WTC11 (cell line): ENCODE data around the gene SLC9A3. TPM values are rescaled to one million over a fixed set of nuclear protein-coding genes. Genes with fewer than 3 reads are reported as not detected.

ENCODE experiments used
- ATAC-seq: fragments of 200-7000 bp; cut with Tn5 transposase; 2 replicates; pipeline ENCODE4 v1.10.0; 2021; ENCODE audit warnings: mild to moderate bottlenecking, moderate library complexity
- CTCF ChIA-PET: fragments of 300-600 bp; sonication (Branson Sonifier 250); formaldehyde crosslinking; loops from one replicate; lab custom pipeline; 2021; ENCODE audit warnings: antibody characterized with exemption; lab: Charles Lee
- POLR2A ChIA-PET: fragments of 350-600 bp; sonication (Branson Sonifier 250); formaldehyde crosslinking; loops from one replicate; lab custom pipeline; 2021; ENCODE audit warnings: antibody characterized with exemption; lab: Charles Lee
- DNase-seq: peaks from one replicate; pipeline ENCODE4 v3.0.0; 2021; ENCODE audit warnings: low spot score
- H3K27ac Mint-ChIP-seq: 2 replicates; pipeline ENCODE4 v1.8.0; 2021; ENCODE audit warnings: mixed read lengths
- H3K27me3 Mint-ChIP-seq: 2 replicates; pipeline ENCODE4 v1.8.0; 2021; ENCODE audit warnings: low read depth, mild to moderate bottlenecking, moderate library complexity, mixed read lengths
- H3K36me3 Mint-ChIP-seq: 2 replicates; pipeline ENCODE4 v1.8.0; 2021; ENCODE audit warnings: mixed read lengths
- H3K4me1 Mint-ChIP-seq: 2 replicates; pipeline ENCODE4 v1.8.0; 2022; ENCODE audit warnings: mixed read lengths
- H3K4me3 Mint-ChIP-seq: 2 replicates; pipeline ENCODE4 v1.8.0; 2021; ENCODE audit warnings: mild to moderate bottlenecking, moderate library complexity, mixed read lengths
- H3K9me3 Mint-ChIP-seq: 2 replicates; pipeline ENCODE4 v1.8.0; 2021; ENCODE audit warnings: mixed read lengths
- AFF4 ChIP-seq: sonication (generic); formaldehyde crosslinking; IDR thresholded peaks from 2 replicates; pipeline ENCODE4 v1.8.1; 2023; ENCODE audit warnings: mild to moderate bottlenecking, missing genetic modification reagents, borderline replicate concordance
- ATF3 ChIP-seq: sonication (generic); formaldehyde crosslinking; conservative IDR thresholded peaks from 2 replicates; pipeline ENCODE4 v1.8.1; 2022; ENCODE audit warnings: mild to moderate bottlenecking, missing genetic modification reagents
- ATF6 ChIP-seq: sonication (generic); formaldehyde crosslinking; IDR thresholded peaks from 2 replicates; pipeline ENCODE4 v1.8.1; 2023; ENCODE audit warnings: mild to moderate bottlenecking, missing genetic modification reagents
- CDX4 ChIP-seq: fragments of 250-450 bp; sonication (Bioruptor Pico); IDR thresholded peaks from 2 replicates; pipeline ENCODE4 v1.9.0; 2021; ENCODE audit warnings: moderate library complexity, mild to moderate bottlenecking, inconsistent platforms, borderline replicate concordance
- ESRRA ChIP-seq: sonication (generic); formaldehyde crosslinking; IDR thresholded peaks from 2 replicates; pipeline ENCODE4 v1.8.1; 2022; ENCODE audit warnings: mild to moderate bottlenecking, missing genetic modification reagents, borderline replicate concordance
- GABPB1 ChIP-seq: sonication (generic); formaldehyde crosslinking; IDR thresholded peaks from 2 replicates; pipeline ENCODE4 v1.8.1; 2023; ENCODE audit warnings: mild to moderate bottlenecking, missing genetic modification reagents
- GRHL2 ChIP-seq: fragments of 250-450 bp; sonication (Bioruptor Pico); IDR thresholded peaks from 2 replicates; pipeline ENCODE4 v1.8.0; 2022; ENCODE audit warnings: mild to moderate bottlenecking, moderate library complexity; ENCODE audit not compliant: insufficient replicate concordance, severe bottlenecking
- HMGA2 ChIP-seq: fragments of 250-450 bp; sonication (Bioruptor Pico); IDR thresholded peaks from 2 replicates; pipeline ENCODE4 v1.4.0; 2021; ENCODE audit warnings: mild to moderate bottlenecking, moderate library complexity
- HMGXB4 ChIP-seq: sonication (generic); formaldehyde crosslinking; IDR thresholded peaks from 2 replicates; pipeline ENCODE4 v1.8.1; 2023; ENCODE audit warnings: mild to moderate bottlenecking, moderate library complexity, missing genetic modification reagents
- MAX ChIP-seq: sonication (generic); formaldehyde crosslinking; IDR thresholded peaks from 2 replicates; pipeline ENCODE4 v1.8.0; 2022; ENCODE audit warnings: mild to moderate bottlenecking, missing genetic modification reagents
- SMAD3 ChIP-seq: sonication (generic); formaldehyde crosslinking; IDR thresholded peaks from 2 replicates; pipeline ENCODE4 v1.8.0; 2022; ENCODE audit warnings: missing genetic modification reagents, mild to moderate bottlenecking, borderline replicate concordance
- TEAD1 ChIP-seq: sonication (generic); formaldehyde crosslinking; IDR thresholded peaks from 2 replicates; pipeline ENCODE4 v1.8.0; 2022; ENCODE audit warnings: mild to moderate bottlenecking, missing genetic modification reagents
- ZNF317 ChIP-seq: sonication (generic); formaldehyde crosslinking; IDR thresholded peaks from 2 replicates; pipeline ENCODE4 v1.8.1; 2023; ENCODE audit warnings: low read depth, mild to moderate bottlenecking, moderate library complexity, missing genetic modification reagents, borderline replicate concordance
- ZNF423 ChIP-seq: fragments of 250-450 bp; sonication (Bioruptor Pico); IDR thresholded peaks from 2 replicates; pipeline ENCODE4 v2.1.2; 2022; ENCODE audit warnings: mild to moderate bottlenecking, moderate library complexity
- ZNF532 ChIP-seq: fragments of 250-450 bp; sonication (Bioruptor Pico); IDR thresholded peaks from 2 replicates; pipeline ENCODE4 v1.9.0; 2021; ENCODE audit warnings: mild to moderate bottlenecking, borderline replicate concordance
- total RNA-seq: library from RNA; stranded (reverse); gene quantifications from 3 replicates; pipeline ENCODE4 v1.2.3, GENCODE V29; 2021

Gene SLC9A3
- total RNA-seq, 1 experiment from 2014 or later, result 1.6 TPM

GRCh38 chr5:521680-522079 lies 2.6 kb downstream of the SLC9A3 start (continued):
- TF ChIP-seq AFF4 (CRISPR knock-in tag) (no peak), HMGXB4 (no peak)

- CTCF ChIA-PET, result interaction anchor here (1.2 to 1.4 kb wide), 2 partner anchors 8 to 27 kb away, joined by 3 to 4 read pairs; no protein-coding TSS in a partner anchor
- Mint-ChIP-seq H3K4me1 (peaks cover 15% of the 10 kb centered on the region), H3K4me3 (no peak overlapping the region), H3K9me3 (peaks cover 12% of the 10 kb centered on the region), H3K27me3 (peaks cover 59% of the 10 kb centered on the region)
- no peak for ATAC-seq
- TF ChIP-seq HMGA2 (no peak), MAX (CRISPR knock-in tag) (no peak), ATF3 (no peak), GRHL2 (CRISPR knock-in tag) (no peak), TEAD1 (CRISPR knock-in tag) (no peak), GABPB1 (CRISPR knock-in tag) (no peak), ESRRA (no peak), CDX4 (CRISPR knock-in tag) (no peak)
- TF ChIP-seq, all 79 proteins: peak for 0
- no peak for DNase-seq
- POLR2A ChIA-PET, result no interaction called here
- Mint-ChIP-seq H3K27ac (no peak overlapping the region), H3K36me3 (no peaks in the 10 kb centered on the region)
Measured at GRCh38 chr5:520850-521226, 3.4 kb downstream of the SLC9A3 start.

GRCh38 chr5:520196-520849 lies 3.9 kb downstream of the SLC9A3 start:
- peaks cover 55% of the 10 kb centered on the region for H3K27me3 Mint-ChIP-seq
- ChIA-PET CTCF (interaction anchor here (1.2 kb wide), 1 partner anchor 9 kb away, joined by 3 read pairs; no protein-coding TSS in a partner anchor), POLR2A (no interaction called here)
- ATAC-seq, result no peak
- H3K4me3 Mint-ChIP-seq, result no peak overlapping the region
- no peak overlapping the region for H3K27ac Mint-ChIP-seq
- no peak for DNase-seq
- H3K4me1 Mint-ChIP-seq, result peaks cover 12% of the 10 kb centered on the region
- H3K36me3 Mint-ChIP-seq, result no peaks in the 10 kb centered on the region
- peaks cover 12% of the 10 kb centered on the region for H3K9me3 Mint-ChIP-seq
- TF ChIP-seq ZNF423 (no peak), SMAD3 (CRISPR knock-in tag) (no peak), GRHL2 (CRISPR knock-in tag) (no peak), ZNF317 (no peak), ATF6 (CRISPR knock-in tag) (no peak), GABPB1 (CRISPR knock-in tag) (no peak), ZNF532 (CRISPR knock-in tag) (no peak)
